Brain microvascular endothelial cell (primary cell): ENCODE data around the gene FAM236B.
"Not testable (repeated sequence)": the region's sequence is repeated elsewhere in the genome, so short reads cannot be mapped to it uniquely, and the experiment has no call there.

Source experiments
- DNase-seq: peaks from one replicate; pipeline ENCODE4 v3.0.0-alpha.2; 2020
- H3K27ac ChIP-seq: fragments of 250-450 bp; sonication (Bioruptor Pico); 2 replicates; pipeline ENCODE4 v1.5.1; 2020; ENCODE audit warnings: mild to moderate bottlenecking, moderate library complexity
- H3K27me3 ChIP-seq: fragments of 250-450 bp; sonication (Bioruptor Pico); replicated peaks from 2 replicates; pipeline ENCODE4 v1.5.1; 2020; ENCODE audit warnings: mild to moderate bottlenecking
- H3K36me3 ChIP-seq: fragments of 250-450 bp; sonication (Bioruptor Pico); replicated peaks from 2 replicates; pipeline ENCODE4 v1.5.1; 2020; ENCODE audit warnings: mild to moderate bottlenecking
- H3K4me3 ChIP-seq: 2 replicates; pipeline ENCODE4 v1.5.1; 2011; ENCODE audit warnings: low read depth, mild to moderate bottlenecking, control low read depth, low read length, moderate library complexity
- in situ Hi-C: cut with HindIII; loops from 2 replicates; pipeline ENCODE4 v1.10.0; 2017; ENCODE audit warnings: low sequenced_read_pairs, low pct_ligation_motif_present

FAM236B gene

GRCh38 chrX:72782560-72782959 is at the start of gene FAM236B:
TSS of gene FAM236B (minus strand) at chrX:72782660. CDS start at chrX:72782560, 100 bp downstream.
- in situ Hi-C loops, DNase-seq, H3K36me3 ChIP-seq, H3K4me3 ChIP-seq, H3K27ac ChIP-seq, H3K27me3 ChIP-seq: not testable (repeated sequence)

DNA sequence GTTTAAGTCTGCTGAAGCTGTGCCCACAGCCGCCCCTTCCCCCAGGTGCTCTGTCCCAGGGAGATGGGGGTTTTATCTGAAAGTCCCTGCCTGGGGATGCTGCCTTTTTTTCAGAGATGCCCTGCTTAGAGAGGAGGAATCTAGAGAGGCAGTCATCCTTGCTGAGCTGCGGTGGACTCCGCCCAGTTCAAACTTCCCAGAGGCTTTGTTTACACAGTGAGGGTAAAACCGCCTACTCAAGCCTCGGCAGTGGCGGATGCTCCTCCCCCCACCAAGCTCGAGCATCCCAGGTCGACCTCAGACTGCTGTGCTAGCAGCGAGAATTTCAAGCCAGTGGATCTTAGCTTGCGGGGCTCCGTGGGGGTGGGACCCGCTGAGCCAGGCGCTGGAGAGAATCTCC is 48.2 kb upstream of the FAM236B start:
- H3K27ac ChIP-seq, DNase-seq, H3K27me3 ChIP-seq, H3K36me3 ChIP-seq, H3K4me3 ChIP-seq, in situ Hi-C loops: not testable (repeated sequence)

DNA sequence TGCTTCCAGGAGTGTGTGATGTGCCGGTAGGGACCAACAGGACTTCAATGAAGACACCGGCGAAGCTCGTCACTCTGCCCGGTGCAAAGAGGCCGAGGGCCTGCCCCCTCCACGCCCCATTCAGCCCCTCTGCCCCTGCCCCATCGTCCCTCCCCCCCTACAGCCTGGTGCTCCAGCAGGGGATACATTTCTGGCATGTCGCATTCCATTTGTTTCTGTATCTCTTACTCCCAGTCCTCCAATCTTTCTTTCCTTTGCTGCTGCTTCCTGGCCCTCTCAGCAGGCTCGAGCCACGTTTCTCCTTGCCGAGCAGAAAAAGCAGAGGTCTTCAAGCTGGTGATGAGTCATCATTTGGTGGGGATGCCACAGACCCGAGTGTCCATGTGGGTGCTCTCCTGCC is 25.6 kb upstream of the FAM236B start, which contains the start of gene FAM236D:
Gene FAM236D (minus strand): TSS at position 101 of the 400 bp plus-strand sequence. CDS start 100 bp downstream, at position 1.
- H3K36me3 ChIP-seq, H3K27me3 ChIP-seq, H3K4me3 ChIP-seq, DNase-seq, in situ Hi-C loops, H3K27ac ChIP-seq: not testable (repeated sequence)

GRCh38 chrX:72790390-72790789 is 7.9 kb upstream of the FAM236B start:
- DNase-seq, H3K36me3 ChIP-seq, H3K27ac ChIP-seq, H3K4me3 ChIP-seq, H3K27me3 ChIP-seq, in situ Hi-C loops: not testable (repeated sequence)

DNA sequence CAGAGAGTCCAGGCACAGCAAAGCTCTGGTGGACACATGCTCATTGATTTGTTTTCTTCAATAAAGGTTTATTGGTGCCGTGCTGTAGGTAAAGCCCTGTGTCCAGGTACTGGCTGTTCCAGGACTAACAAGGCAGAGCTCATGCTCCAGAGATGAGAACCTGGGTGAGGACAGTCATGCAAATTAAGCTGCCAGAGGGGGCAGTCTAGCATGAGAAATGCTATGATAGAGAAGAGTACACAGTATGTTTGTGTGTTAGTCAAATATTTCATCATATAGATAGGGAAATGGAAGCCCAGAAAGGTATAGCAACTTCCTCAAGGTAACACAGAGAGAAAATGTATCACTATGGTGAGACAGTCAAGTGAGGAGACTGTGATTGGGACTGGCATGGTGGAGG is 5.7 kb upstream of the FAM236B start:
- H3K4me3 ChIP-seq, DNase-seq, H3K36me3 ChIP-seq, H3K27ac ChIP-seq, H3K27me3 ChIP-seq, in situ Hi-C loops: not testable (repeated sequence)

DNA sequence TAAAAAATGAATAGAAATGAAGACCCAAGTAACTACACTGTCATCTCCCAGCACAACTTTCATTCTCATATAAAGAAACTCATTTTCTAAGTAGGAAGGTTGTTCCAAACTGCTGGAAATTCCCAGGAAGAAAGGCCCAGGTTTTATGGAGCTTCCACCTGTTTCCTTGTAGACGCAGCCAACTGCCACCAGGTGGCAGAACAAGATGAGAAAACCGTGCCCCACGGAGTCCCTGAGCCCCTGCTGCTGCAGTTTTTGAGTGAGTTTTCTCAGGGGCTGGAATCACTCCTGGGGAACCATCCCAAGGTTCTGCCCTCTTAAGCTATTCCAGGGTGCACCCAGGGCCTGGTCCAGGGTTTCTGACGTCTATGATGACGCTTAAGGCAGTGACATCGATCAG is 1.5 kb upstream of the FAM236B start:
- H3K27me3 ChIP-seq, H3K4me3 ChIP-seq, in situ Hi-C loops, DNase-seq, H3K27ac ChIP-seq, H3K36me3 ChIP-seq: not testable (repeated sequence)

- H3K4me3 ChIP-seq, in situ Hi-C loops, DNase-seq, H3K27me3 ChIP-seq, H3K36me3 ChIP-seq, H3K27ac ChIP-seq: not testable (repeated sequence)
These were observed 991 bp upstream of the FAM236B start for GRCh38 chrX:72783365-72783936.

DNA sequence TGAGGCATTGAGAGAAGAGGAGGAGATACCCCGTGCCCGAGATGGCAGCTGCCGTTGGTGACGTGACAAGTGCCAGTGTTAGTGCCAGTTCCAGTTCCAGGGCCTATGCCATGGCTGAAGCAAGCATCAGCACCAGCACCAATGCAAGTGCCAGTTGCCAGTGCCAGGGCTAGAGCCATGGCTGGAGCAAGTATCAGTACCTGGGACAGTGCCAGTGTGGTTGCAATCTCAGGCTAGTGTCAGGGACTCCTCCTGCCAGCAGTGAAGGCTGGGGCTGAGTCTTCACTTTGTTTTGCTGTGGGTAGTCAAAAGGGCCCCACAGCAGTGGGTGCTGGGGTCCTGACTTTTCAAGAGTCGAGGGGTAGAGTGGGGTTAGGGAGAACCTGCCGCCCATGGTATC is 4.3 kb downstream of the FAM236B start:
- H3K4me3 ChIP-seq, in situ Hi-C loops, H3K36me3 ChIP-seq: not testable (repeated sequence)

DNA sequence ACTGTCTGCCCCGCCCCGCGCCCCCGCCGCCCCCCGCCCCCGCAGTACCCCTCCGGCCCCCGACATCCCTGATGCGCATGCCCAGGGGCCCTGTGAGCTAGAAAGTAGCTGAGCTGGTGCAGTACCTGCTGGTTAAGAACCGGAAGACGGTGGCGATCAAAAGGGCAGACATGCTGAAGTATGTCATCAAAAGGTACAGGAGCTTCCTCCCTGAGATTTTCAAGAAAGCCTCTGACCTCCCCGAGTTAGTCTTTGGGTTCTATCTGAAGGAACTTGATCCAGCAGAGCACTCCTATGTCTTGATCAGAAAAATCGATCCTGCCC is 5.0 kb downstream of the FAM236B start:
- H3K4me3 ChIP-seq, H3K36me3 ChIP-seq, H3K27me3 ChIP-seq, H3K27ac ChIP-seq, in situ Hi-C loops, DNase-seq: not testable (repeated sequence)

More for the DNA sequence above, 4.3 kb downstream of the FAM236B start:
- not testable (repeated sequence) for H3K27me3 ChIP-seq, DNase-seq, H3K27ac ChIP-seq

GRCh38 chrX:72776653-72777466 is 5.6 kb downstream of the FAM236B start, which contains the start of gene DMRTC1B:
TSS of gene DMRTC1B (plus strand) at chrX:72776890. CDS start at chrX:72845136, 68,246 bp downstream.
- H3K4me3 ChIP-seq, DNase-seq, H3K36me3 ChIP-seq, in situ Hi-C loops, H3K27ac ChIP-seq, H3K27me3 ChIP-seq: not testable (repeated sequence)

DNA sequence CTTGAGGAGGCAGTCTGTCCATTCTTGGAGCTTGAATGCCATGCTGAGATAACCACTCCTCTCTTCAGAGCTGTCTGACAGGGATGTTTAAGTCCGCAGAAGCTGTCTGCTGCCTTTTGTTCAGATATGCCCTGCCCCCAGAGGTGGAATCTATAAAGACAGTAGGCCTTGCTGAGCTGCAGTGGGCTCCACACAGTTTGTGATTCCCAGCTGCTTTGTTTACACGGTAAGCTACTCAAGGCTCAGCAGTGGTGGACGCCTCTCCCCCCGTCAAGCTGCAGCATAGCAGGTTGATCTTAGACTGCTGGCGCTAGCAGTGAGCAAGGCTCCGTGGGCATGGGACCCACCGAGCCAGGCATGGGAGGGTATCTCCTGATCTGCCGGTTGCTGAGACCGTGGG is 22.0 kb downstream of the FAM236B start:
- H3K4me3 ChIP-seq, H3K27me3 ChIP-seq, H3K36me3 ChIP-seq, H3K27ac ChIP-seq, in situ Hi-C loops, DNase-seq: not testable (repeated sequence)

DNA sequence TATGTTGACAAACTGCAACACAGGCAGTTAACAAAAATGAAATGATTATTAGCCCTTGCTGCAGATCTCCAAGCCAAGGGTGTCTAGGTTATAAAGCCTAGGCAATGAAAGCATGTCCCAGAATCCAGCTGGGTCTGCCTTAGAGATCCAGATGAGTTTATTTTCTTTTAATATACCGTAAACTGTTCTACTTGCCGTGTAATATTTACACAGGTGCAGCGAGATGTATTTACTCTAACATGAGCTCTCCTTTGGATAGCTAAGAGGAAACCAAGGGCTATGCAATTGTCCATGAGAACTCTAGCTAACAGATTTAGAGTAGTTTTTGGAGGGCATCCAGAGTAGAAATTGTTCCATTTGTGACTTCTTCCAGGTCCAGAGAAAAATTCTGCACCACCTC is 33.9 kb downstream of the FAM236B start:
- H3K4me3 ChIP-seq, DNase-seq, H3K27ac ChIP-seq, H3K27me3 ChIP-seq, H3K36me3 ChIP-seq, in situ Hi-C loops: not testable (repeated sequence)

DNA sequence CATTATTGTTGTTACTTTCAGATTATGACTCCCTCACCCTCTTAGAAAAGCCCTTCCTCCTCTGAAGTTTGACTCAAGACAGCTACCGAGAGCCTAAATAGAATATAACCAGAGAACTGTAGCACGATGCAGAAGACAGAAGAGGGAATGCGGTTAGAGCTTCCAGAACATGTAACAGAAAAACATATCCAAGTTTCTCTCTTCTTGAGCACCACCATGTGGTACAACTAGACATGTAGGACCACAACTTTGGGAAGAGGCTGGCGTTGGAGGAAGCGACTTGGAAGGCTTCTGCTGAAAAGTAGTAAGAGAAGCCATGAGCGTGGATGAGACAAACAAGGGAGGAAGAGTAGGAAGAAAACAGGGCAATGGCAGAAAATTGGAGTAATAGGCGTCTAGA is 36.9 kb downstream of the FAM236B start:
- H3K4me3 ChIP-seq, DNase-seq, H3K27me3 ChIP-seq, H3K27ac ChIP-seq, in situ Hi-C loops, H3K36me3 ChIP-seq: not testable (repeated sequence)
